HT-29 (cell line): ENCODE measurements around the gene NSD2. TPM values are rescaled to one million over a fixed set of nuclear protein-coding genes. Genes with fewer than 3 reads are reported as not detected.
A peak's percentile ranks its signal among the peaks of the same experiment; 100 is the strongest.
"Not testable (repeated sequence)": the region's sequence is repeated elsewhere in the genome, so short reads cannot be mapped to it uniquely, and the experiment has no call there.

Experiments used
- DNase-seq: peaks from one replicate; pipeline ENCODE4 v3.0.0-alpha.2; 2015; ENCODE audit warnings: low spot score
- total RNA-seq: library from RNA; depleted of rRNA; stranded (reverse); fragments of >200 nt; shearing (Covaris generic); gene quantifications from 2 replicates; pipeline ENCODE4 v1.2.3, GENCODE V29; 2014

The NSD2 gene
- total RNA-seq, 1 experiment from 2014 or later: 70.5 TPM

DNA sequence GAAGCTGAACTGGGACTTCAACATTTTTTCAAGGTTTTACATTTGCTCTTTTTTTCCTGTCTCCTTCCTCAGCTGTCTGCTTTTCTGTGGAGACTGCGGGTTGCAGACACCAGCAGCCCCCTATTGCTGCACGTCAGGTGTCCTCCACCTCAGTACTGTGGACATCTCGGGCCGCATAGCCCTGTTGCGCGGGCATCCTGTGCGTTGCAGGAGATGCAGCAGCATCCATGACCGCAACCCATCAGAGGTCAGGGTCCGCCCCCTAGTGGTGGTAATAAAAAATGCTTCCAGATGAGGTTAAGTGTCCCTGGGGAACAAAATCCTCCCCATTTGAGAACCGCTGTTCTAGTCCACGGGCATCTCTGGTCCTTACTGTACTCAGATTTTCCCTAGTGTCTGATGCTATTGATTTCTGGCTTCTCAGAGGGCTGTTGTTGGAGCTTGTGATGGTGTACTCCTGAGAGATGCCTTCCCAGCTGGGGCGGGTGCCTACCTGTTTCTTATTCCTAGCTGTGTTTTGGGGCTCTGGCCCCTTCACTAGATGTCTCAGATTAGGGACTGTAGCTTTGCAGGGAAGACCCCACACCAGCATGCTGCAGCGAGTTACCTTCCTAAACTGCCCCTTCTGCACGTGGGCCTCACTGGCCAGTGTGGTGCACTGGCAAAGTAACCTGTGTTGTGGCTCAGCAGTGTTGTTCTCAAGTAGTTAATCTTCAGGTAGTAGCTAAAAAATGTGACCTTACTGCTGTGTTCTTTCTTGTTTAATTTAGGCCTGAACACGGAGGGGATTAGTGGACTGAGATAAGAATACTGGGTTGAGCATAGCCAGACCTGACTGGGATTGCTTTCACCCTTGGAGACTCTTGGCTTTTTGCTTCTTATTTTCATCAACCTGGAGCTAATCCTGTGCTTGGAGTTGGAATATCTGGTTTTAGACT lies 28.2 kb downstream of the NSD2 start:
- peak; percentile 81 for DNase-seq

DNA sequence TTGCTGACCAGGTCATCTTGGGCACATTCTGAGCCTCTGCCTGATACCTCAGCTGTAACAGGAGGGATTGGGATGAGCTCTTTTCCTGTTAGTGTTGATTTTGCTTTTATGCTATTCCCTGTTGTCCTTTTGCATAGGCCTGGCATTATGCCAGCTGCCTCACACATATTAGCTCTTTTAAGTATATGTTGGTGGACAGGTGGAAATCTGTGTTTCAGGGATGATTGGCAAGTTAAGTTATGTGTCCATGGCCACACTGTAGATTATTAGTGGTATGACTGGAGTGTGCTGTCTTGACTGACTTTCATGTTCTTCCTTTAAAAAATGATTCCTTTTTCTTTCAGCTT lies 28.9 kb downstream of the NSD2 start:
- DNase-seq: no peak

DNA sequence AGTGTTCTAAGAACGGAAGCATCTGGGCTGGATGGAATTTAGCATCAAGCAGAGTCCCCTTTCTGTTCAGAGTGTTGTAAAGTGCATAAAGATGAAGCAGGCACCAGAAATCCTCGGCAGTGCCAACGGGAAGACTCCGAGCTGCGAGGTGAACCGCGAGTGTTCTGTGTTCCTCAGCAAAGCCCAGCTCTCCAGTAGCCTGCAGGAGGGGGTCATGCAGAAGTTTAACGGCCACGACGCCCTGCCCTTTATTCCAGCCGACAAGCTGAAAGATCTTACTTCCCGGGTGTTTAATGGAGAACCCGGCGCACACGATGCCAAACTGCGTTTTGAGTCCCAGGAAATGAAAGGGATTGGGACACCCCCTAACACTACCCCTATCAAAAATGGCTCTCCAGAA lies 29.4 kb downstream of the NSD2 start:
- no peak for DNase-seq

DNA sequence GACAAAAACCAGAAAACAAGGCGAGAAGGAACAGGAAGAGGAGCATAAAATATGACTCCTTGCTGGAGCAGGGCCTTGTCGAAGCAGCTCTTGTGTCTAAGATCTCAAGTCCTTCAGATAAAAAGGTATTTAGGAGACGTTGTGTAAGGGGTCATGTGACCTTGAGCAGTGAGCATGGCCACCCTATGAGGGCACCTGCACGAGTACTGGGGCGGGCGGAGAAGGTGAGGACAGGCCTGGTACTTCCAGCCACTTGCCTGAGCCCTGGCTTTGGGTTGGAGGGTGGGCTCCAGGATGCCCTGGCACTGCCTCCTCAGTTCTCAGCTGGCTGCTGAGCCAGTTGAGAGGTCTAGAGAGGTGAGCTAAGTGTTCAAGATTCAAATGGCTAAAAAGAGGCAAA lies 29.9 kb downstream of the NSD2 start:
- no peak for DNase-seq

DNA sequence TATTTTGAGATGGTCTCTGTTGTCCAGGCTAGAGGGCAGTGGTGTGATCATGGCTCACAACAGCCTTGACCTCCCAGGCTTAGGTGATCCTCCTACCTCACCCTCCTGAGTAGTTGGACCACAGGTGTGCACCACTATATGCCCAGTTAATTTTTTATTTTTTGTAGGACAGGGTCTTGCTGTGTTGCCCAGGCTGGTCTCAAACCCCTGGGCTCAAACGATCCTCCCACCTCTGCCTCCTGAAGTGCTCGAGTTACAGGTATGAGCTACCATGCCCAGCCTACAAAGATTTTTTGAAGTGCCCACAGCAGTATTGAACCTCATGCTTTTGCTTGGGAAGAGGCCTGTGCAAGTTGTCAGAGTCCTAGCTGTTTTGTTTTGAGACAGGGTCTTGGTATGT lies 31.1 kb downstream of the NSD2 start:
- no peak for DNase-seq

DNA sequence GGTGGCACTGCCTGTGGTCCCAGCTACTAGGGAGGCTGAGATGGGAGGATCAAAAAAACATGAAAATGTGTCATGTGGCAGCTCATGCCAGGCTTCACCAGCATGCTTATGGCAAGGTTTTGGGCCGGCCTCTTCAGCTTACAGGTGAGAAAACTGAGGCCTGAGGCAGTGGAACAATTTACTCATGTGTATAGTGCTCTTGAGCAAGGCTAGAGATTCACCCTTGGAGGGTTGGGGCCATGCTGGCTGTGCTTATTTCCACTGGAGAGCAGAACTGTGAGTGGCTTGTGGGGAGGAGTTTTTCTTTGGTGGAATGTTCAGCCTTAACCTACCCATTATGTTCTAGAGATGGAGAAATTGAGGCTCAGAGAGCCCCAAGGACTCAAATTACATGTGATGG lies 31.8 kb downstream of the NSD2 start:
- no peak for DNase-seq

DNA sequence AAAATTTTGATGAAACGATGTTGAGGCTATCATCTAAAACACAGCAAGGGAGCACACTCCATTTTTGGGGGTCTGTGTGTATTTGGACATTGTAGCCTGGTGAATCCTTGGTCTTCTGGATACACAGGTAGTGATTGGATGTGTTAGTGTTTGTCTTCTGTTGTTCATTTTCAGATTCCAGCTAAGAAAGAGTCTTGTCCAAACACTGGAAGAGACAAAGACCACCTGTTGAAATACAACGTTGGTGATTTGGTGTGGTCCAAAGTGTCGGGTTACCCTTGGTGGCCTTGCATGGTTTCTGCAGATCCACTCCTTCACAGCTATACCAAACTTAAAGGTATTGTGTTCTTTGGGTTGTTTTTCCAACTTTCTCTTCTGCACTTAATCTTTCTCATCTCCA lies 32.8 kb downstream of the NSD2 start:
- DNase-seq: no peak

DNA sequence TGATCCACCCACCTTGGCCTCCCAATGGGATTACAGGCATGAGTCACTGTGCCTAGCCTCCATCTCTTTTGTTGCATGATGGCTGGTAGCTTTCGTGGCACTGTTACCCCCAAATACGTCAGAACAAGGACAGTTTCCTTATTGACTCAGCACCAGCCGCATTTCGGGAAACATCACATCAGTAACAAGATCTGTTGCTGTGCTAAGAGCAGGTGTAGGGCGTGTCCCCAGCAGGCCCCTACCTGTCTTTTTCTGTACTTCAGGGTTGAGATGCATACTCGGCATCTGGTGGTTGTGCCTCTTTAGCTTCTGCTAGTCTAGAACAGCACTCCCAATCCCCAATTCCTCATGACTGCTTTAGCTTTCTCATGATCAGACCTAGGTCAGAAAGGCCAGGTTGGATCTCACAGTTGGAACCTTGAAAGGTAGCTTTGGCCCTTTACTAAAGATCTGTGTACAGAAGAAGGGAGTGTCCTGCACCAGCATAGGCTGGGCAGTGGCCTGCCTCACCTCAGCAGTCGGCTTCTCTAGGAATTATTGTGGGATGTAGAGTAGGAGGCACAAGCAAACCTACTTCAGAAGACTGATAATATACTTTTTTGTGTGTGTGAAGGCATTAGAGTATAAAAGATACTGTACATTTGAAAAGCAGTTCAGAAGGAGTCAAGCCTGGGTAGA lies 36.8 kb downstream of the NSD2 start:
- DNase-seq: no peak

DNA sequence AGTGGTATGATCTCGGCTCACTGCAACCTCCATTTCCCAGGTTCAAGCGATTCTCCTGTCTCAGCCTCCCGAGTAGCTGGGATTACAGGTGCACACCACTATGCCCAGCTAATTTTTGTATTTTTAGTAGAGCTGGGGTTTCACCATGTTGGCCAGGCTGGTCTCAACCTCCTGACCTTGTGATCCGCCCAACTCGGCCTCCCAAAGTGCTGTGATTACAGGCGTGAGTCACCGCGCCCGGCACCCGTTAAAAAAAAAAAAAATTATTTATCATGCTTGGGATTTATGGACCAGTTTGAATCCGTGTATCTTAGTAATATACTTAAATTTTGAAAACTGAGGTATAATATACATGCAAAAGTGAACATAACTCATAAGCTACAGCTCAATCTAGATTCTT lies 38.5 kb downstream of the NSD2 start:
- DNase-seq: not testable (repeated sequence)

DNA sequence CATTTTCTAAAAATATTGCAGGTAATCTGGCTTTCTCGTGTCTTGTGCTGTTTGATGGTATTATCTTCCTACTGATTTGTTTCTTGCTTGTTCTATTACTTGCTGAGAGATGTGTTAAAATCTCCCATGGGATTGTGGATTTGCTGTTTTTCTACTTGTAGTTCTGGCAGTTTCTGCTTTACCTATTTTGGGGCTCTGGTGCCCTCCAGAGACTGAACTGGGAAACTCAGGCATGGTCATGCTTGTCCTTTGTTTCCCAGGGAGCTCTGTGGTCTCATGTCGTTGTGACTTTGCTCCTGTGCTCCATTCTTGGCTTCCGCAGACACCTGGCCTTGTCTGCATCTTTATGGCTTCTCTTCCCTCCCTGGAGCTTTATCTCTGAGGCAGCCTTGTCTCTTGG lies 39.5 kb downstream of the NSD2 start:
- peak; percentile 70 for DNase-seq

DNA sequence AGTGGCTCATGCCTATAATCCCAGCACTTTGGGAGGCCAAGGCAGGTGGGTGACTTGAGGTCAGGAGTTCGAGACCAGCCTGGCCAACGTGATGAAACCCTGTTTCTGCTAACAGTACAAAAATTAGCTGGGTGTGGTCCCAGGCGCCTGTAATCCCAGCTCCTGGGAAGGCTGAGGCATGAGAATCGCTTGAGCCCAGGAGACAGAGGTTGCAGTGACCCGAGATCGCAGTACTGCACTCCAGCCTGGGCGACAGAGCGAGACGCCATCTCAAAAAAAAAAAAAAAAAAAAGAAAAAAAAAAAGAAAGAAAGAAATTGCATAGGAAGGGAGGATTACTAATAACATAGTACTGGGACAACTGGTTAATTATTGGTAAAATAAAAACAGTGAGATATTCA lies 40.1 kb downstream of the NSD2 start:
- not testable (repeated sequence) for DNase-seq

DNA sequence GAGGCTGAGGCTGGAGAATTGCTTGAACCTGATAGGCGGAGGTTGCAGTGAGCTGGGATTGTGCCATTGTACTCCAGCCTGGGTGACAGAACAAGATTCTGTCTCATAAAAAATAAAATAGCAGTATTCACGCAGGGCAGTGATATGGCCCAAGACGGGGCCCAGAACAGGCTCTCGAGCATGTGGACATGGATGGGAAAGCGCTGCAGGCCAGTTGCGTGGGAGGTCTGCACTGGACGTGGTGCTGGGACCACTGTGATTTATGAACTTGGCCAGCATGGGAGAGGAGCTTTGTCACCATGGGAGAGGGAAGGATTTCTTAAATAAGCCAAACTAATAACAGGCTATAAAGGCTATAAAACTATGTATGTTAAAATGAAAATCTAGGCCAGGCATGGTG lies 51.6 kb downstream of the NSD2 start:
- DNase-seq: no peak

DNA sequence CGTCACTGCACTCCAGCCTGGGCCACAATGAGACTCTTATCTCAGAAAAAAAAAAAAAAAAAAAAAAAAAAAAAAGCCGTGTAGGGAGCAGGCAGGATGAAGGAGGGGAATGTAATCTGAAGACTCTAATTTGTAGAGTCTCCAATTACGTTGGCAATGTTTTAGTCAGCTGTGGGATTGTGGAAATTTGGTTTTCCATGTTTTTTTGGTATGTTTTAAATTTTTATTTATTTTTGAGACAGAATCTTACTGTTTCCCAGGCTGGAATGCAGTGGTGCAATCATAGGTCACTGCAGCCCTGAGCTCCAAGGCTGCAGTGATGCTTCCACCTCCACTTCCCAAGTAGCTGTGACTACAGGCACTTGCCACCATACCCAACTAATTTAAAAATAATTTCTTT lies 56.5 kb downstream of the NSD2 start:
- DNase-seq: no peak

DNA sequence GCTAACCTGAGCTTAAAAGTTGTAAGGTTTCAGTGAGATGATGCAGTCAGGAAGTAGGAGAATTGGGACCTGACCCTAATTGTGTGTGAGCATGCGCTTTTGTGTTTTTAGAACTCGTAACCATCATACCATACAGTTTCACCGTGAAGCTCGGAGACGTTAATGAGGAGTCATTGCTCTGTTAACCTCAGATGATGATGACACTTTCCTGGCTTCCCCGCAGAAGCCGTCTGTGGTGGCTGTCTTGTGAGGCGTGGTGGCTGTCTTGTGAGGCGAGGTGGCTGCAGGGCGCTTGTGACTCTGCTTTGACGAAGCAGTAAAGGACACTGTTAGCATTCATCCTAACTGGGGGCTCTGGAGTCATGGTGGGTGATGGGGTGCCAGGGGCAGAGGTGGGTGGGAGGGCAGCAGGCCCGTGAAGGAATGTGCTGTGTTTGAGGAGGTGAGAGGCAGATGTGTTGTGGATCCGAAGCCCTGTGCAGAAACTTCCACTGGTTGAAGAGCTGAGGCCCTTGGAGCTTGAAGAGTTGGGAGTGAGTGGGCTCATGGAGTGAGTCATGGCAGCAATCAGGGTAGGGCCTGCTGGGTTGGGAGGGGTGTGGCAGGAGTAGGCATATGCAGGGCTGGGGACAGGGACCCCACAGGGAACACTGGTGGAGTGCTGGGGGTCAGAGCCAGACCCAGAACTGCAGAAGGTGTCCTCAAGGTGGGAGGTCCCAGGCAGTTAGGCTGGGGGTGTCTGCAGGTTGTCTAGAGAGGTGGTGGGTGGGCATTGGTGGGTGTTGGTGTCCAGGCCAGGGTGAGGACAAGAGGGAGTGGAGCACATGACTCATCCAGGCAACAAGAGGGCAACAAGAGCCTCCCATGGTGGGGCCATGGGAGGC lies 57.4 kb downstream of the NSD2 start:
- DNase-seq: no peak

DNA sequence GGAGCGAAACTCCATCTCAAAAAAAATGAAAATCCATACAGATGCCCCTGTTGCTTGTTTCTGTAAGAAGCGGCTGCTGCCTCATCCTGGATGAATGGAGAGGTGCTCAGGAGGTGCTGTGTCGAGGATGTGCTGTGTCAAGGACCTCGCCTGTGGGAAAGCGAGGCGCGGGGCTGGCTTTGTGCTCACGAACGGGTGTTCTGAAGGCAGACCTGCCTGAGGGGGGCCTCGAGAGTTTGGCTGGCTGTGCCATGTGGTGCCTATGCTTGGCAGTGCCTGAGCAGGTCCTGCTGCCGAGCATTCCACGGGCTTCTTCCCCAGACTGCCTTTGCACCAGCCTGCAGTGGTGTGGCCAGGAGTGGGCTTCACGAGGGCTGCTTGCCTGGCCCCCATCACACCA lies 61.5 kb downstream of the NSD2 start:
- no peak for DNase-seq

DNA sequence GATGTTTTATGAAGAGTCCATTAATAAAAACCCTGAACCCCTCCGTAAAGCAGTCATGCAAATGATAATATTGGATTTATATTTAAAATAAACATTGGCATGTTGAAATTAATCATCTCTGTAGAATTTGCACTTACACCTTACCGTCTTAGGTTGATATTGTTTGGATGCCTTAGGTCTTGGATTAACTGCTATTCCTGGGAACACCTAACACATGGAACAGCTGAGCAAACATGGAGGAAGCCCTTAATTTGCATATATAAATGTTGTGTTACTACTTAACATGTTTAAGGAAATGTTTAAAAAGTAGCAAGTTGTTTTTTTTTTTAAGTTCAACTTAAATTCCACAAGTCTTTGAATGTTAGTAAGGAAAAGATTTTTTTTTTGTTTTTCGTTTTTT lies 62.5 kb downstream of the NSD2 start:
- no peak for DNase-seq

DNA sequence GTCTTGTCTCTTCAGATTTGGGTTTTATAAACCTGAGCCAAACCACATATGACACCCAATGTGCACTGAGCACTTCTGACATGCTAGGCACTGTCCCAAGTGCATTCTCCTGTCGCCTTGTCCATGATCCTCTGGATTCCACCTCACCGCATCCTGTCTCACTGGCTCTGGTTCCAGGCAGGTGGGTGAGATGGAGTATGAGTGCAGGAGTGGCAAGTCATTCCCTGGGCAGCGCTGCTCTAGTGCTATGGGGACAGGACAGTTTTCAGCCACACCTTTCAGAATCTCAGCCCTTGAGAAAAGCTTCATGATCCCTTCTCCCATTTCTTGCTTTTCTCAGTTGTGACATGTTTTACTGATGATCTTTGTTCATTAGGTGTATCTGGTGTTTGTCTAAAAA lies 66.4 kb downstream of the NSD2 start:
- DNase-seq: no peak

DNA sequence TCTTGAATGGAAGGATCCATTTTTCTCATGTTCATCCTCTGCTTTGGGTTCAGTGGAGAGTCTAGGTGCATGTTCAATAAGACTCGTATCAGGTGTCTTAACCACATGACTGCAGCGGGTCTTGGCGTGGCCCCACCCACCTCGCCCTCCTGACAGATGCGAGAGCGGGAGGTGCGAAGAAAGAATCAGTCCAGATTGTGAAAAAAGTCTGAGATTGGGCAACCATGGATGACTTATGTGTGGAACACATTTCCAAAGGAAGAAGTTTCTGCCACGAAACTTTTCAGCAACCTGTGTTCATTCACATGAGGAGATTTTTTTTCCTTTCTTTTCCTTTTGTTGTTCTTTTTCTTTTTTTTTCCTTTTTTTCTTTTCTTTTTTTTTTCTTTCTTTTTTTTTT lies 66.8 kb downstream of the NSD2 start:
- DNase-seq: no peak

DNA sequence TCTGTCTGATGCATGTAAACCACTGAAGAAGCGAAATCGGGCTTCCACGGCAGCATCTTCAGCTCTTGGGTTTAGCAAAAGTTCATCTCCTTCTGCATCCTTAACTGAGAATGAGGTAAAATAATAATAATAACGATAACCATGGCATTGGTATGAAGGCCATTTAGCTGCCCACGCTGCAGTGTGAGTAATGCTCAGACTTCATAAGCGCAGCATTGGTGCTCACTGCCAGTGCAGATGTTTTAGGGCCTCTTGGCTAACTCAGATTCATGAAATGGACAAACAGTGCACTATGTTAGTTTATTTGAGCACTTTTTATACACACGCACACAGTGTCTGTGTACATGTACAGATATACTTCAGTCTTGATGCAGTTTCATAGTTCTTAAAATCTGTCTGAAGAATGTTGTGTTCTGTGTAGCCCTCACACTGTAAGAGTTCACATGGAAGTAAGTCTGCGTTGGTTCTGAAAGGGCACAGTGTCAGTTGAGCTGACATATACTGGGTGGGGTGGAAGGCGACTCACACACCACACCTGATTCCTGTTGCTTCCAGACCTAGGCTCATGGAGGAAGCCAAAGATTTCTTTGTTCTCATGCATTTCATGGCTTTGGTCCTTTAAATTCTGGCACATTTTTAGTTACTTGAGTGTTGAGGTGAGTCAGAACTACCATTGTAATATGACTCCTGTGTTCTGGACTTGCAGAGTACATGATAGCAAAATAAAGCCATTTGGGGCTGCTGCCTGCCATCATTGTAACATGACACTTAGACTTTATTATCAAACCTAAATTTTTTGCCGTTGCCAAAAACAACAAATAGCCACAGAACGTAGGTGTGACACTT lies 68.7 kb downstream of the NSD2 start:
- peak; percentile 4 for DNase-seq

DNA sequence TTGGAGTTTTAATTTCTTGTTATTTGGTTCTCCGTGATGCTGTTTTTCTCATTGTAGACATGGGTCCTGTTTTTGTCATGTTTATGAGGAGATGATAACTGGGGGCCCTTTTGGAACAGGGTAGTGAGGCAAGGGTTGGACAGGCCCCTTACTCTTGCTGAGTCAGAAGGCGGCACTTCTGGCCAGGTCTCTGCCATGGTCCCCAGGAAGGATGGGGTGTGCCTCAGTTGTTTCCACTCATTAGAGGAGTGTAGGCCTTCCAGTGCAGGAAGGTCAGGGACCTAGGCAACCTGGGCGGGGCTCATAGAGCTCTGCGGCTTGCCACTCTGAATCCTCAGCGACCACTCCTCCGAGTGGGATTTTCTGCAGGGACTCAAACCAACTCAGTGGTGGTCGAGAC lies 69.4 kb downstream of the NSD2 start:
- DNase-seq: no peak

DNA sequence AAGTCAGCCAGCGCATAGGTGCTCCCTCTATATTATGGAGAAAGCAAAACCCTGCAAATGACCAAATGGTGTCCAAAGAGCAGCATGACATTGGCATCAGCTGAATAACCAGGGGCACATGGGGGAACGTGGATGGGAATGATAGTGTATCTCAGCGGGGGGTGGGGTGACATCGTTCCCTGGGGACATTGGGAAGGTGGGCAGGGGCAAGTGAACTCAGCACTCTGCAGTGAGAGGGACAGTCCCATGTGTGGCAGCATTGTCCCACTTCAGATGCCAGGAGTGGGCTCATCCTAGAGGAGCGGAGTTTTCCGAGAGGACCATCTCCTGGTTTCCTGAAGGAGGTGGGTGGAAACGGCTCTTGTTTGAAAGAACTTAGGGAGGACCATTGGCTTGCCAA lies 72.7 kb downstream of the NSD2 start:
- DNase-seq: no peak
